ENCODE data around the gene OTUD7B. TPM values are rescaled to one million over a fixed set of nuclear protein-coding genes. Genes with fewer than 3 reads are reported as not detected.

OTUD7B gene
- total RNA-seq, 1 donor = 18.5 TPM

GRCh38 chr1:149978547-149979023 lies 31.9 kb downstream of the OTUD7B start:
- Histone ChIP-seq H3K9me3 (ENCODE audit: low read depth, low read length) (no peaks in the 10 kb centered on the region), H3K4me2 (ENCODE audit: insufficient read depth, low read length) (no peak overlapping the region), H4K20me1 (ENCODE audit: insufficient read depth, low read length) (peaks cover 33% of the 10 kb centered on the region), H3K4me1 (ENCODE audit: insufficient read depth, low read length) (peaks cover 17% of the 10 kb centered on the region), H3K4me3 (ENCODE audit: insufficient read depth, low read length) (no peak overlapping the region), H3K27me3 (ENCODE audit: insufficient read depth, low read length) (no peaks in the 10 kb centered on the region), H3K36me3 (ENCODE audit: insufficient read depth, low read length) (peaks cover 28% of the 10 kb centered on the region), H2AFZ (ENCODE audit: low read length) (no peak overlapping the region), H3K27ac (ENCODE audit: low read depth, low read length) (no peak overlapping the region), H3K79me2 (ENCODE audit: insufficient read depth, low read length) (peaks cover 72% of the 10 kb centered on the region)
- DNase-seq (ENCODE audit: insufficient read length, low spot score, missing footprints) = no peak
- TF ChIP-seq CTCF (IDR thresholded peaks at IDR 0.05; ENCODE audit: extremely low read depth, low read depth, low read length) = no peak

GRCh38 chr1:149977345-149977744 lies 33.2 kb downstream of the OTUD7B start:
- DNase-seq (ENCODE audit: insufficient read length, low spot score, missing footprints) = no peak
- Histone ChIP-seq H3K4me1 (ENCODE audit: insufficient read depth, low read length) (peaks cover 17% of the 10 kb centered on the region), H3K27ac (ENCODE audit: low read depth, low read length) (no peak overlapping the region), H3K79me2 (ENCODE audit: insufficient read depth, low read length) (peaks cover 65% of the 10 kb centered on the region), H4K20me1 (ENCODE audit: insufficient read depth, low read length) (peaks cover 27% of the 10 kb centered on the region), H3K4me2 (ENCODE audit: insufficient read depth, low read length) (no peak overlapping the region), H2AFZ (ENCODE audit: low read length) (no peak overlapping the region), H3K27me3 (ENCODE audit: insufficient read depth, low read length) (no peaks in the 10 kb centered on the region), H3K9me3 (ENCODE audit: low read depth, low read length) (no peaks in the 10 kb centered on the region), H3K36me3 (ENCODE audit: insufficient read depth, low read length) (peaks cover 37% of the 10 kb centered on the region), H3K4me3 (ENCODE audit: insufficient read depth, low read length) (no peak overlapping the region)
- TF ChIP-seq CTCF (IDR thresholded peaks at IDR 0.05; ENCODE audit: extremely low read depth, low read depth, low read length) = no peak

GRCh38 chr1:149972547-149972946 lies 38.0 kb downstream of the OTUD7B start:
- H3K36me3 ChIP-seq (ENCODE audit: insufficient read depth, low read length) = peaks cover 67% of the 10 kb centered on the region

GRCh38 chr1:149967646-149968045 lies 42.9 kb downstream of the OTUD7B start:
- TF ChIP-seq CTCF (IDR thresholded peaks at IDR 0.05; ENCODE audit: extremely low read depth, low read depth, low read length) = no peak
- peaks cover 69% of the 10 kb centered on the region for H3K36me3 ChIP-seq (ENCODE audit: insufficient read depth, low read length)
- H4K20me1 ChIP-seq (ENCODE audit: insufficient read depth, low read length) = peaks cover 3% of the 10 kb centered on the region
- no peak for DNase-seq (ENCODE audit: insufficient read length, low spot score, missing footprints)
- no peak overlapping the region for H3K27ac ChIP-seq (ENCODE audit: low read depth, low read length)
- H3K4me3 ChIP-seq (ENCODE audit: insufficient read depth, low read length) = no peak overlapping the region
- no peaks in the 10 kb centered on the region for H3K9me3 ChIP-seq (ENCODE audit: low read depth, low read length)
- H3K4me1 ChIP-seq (ENCODE audit: insufficient read depth, low read length) = peaks cover 3% of the 10 kb centered on the region
- no peak overlapping the region for H2AFZ ChIP-seq (ENCODE audit: low read length)
- H3K4me2 ChIP-seq (ENCODE audit: insufficient read depth, low read length) = no peak overlapping the region
- H3K79me2 ChIP-seq (ENCODE audit: insufficient read depth, low read length) = peaks cover 11% of the 10 kb centered on the region
- H3K27me3 ChIP-seq (ENCODE audit: insufficient read depth, low read length) = no peaks in the 10 kb centered on the region

More at GRCh38 chr1:149972547-149972946, 38.0 kb downstream of the OTUD7B start:
- Histone ChIP-seq H3K27ac (ENCODE audit: low read depth, low read length) (no peak overlapping the region), H3K4me3 (ENCODE audit: insufficient read depth, low read length) (no peak overlapping the region), H3K79me2 (ENCODE audit: insufficient read depth, low read length) (peaks cover 24% of the 10 kb centered on the region), H3K4me1 (ENCODE audit: insufficient read depth, low read length) (no peaks in the 10 kb centered on the region), H4K20me1 (ENCODE audit: insufficient read depth, low read length) (no peaks in the 10 kb centered on the region), H3K27me3 (ENCODE audit: insufficient read depth, low read length) (no peaks in the 10 kb centered on the region), H3K4me2 (ENCODE audit: insufficient read depth, low read length) (no peak overlapping the region), H3K9me3 (ENCODE audit: low read depth, low read length) (no peaks in the 10 kb centered on the region), H2AFZ (ENCODE audit: low read length) (no peak overlapping the region)
- no peak for TF ChIP-seq CTCF (IDR thresholded peaks at IDR 0.05; ENCODE audit: extremely low read depth, low read depth, low read length)
- no peak for DNase-seq (ENCODE audit: insufficient read length, low spot score, missing footprints)
